H1 (cell line): Measurements from ENCODE around the gene MYL3. TPM values are rescaled to one million over a fixed set of nuclear protein-coding genes. Genes with fewer than 3 reads are reported as not detected.

Experiments
- CTCF ChIA-PET: fragments of 300-600 bp; sonication (Branson Sonifier 250); formaldehyde crosslinking; loops from one replicate; lab custom pipeline; 2021; ENCODE audit not compliant: partially characterized antibody; lab: Charles Lee
- POLR2A ChIA-PET: fragments of 300-600 bp; sonication (Branson Sonifier 250); formaldehyde crosslinking; loops from one replicate; lab custom pipeline; 2021; ENCODE audit warnings: inconsistent platforms; ENCODE audit not compliant: partially characterized antibody; lab: Charles Lee
- DNase-seq, 2 experiments: peaks; one replicate each; pipeline versions ENCODE4 v3.0.0 to v3.0.0-alpha.2; 2010 to 2022; ENCODE audit warnings: low spot score in 2 of 2, low read depth in 1 of 2, mixed read lengths in 1 of 2
- FAIRE-seq: peaks from 2 replicates; lab custom pipeline; 2011; peaks lifted over from hg19 to GRCh38; lab: Jason Lieb, UNC
- H2AFZ ChIP-seq: 2 replicates; pipeline ENCODE4 v1.8.1; 2012; ENCODE audit warnings: low read length, inconsistent platforms
- H2AK5ac ChIP-seq: 2 replicates; pipeline ENCODE4 v1.6.1; 2013; ENCODE audit warnings: low read depth, low read length
- H2BK120ac ChIP-seq: replicated peaks from 2 replicates; pipeline ENCODE3; 2013; ENCODE audit warnings: low read depth, low read length, inconsistent platforms
- H2BK12ac ChIP-seq: 2 replicates; pipeline ENCODE4 v1.6.1; 2013; ENCODE audit warnings: low read depth, low read length
- H2BK15ac ChIP-seq: 2 replicates; pipeline ENCODE4 v1.6.1; 2013; ENCODE audit warnings: low read length
- H2BK20ac ChIP-seq: 2 replicates; pipeline ENCODE4 v1.6.1; 2013; ENCODE audit warnings: low read length
- H2BK5ac ChIP-seq: 2 replicates; pipeline ENCODE4 v1.6.1; 2013; ENCODE audit warnings: low read depth, low read length
- H3K14ac ChIP-seq: 2 replicates; pipeline ENCODE4 v1.6.1; 2013; ENCODE audit warnings: inconsistent platforms; ENCODE audit not compliant: insufficient read length
- H3K18ac ChIP-seq: 2 replicates; pipeline ENCODE4 v1.6.1; 2013; ENCODE audit warnings: low read length; ENCODE audit errors: extremely low read depth
- H3K23ac ChIP-seq: 2 replicates; pipeline ENCODE4 v1.6.1; 2013; ENCODE audit warnings: inconsistent platforms; ENCODE audit not compliant: insufficient read length
- H3K23me2 ChIP-seq: 2 replicates; pipeline ENCODE4 v1.6.1; 2013; ENCODE audit warnings: low read depth, low read length
- H3K27ac ChIP-seq: 2 replicates; pipeline ENCODE4 v1.6.1; 2011; ENCODE audit warnings: low read depth, low read length, inconsistent platforms
- H3K27me3 ChIP-seq, 4 experiments: replicated peaks in 1 of 4; 1 replicate in 1 of 4; 2 replicates in 3 of 4; pipeline versions ENCODE4 v1.6.1 to v1.8.1; 2011 to 2013; ENCODE audit warnings: low read length in 3 of 4, mild to moderate bottlenecking in 3 of 4, inconsistent platforms in 2 of 4, mixed read lengths in 2 of 4, moderate library complexity in 1 of 4; ENCODE audit not compliant: control insufficient read depth in 3 of 4, insufficient read depth in 3 of 4; ENCODE audit errors: extremely low read depth in 1 of 4
- H3K36me3 ChIP-seq, 4 experiments: 2 replicates each; pipeline versions ENCODE4 v1.6.1 to v1.8.1; 2011 to 2013; ENCODE audit warnings: mild to moderate bottlenecking in 4 of 4, low read length in 3 of 4, moderate library complexity in 2 of 4, control low read depth in 1 of 4, inconsistent platforms in 1 of 4; ENCODE audit not compliant: insufficient read depth in 4 of 4, control insufficient read depth in 2 of 4
- H3K4ac ChIP-seq: replicated peaks from 2 replicates; pipeline ENCODE3; 2013; ENCODE audit warnings: low read length, low read depth, mixed read lengths, inconsistent platforms; ENCODE audit not compliant: insufficient read length
- H3K4me1 ChIP-seq, 4 experiments: replicated peaks in 1 of 4; 1 replicate in 1 of 4; 2 replicates in 3 of 4; pipeline versions ENCODE4 v1.6.1 to v1.8.1; 2011 to 2013; ENCODE audit warnings: low read length in 3 of 4, inconsistent platforms in 2 of 4, mixed read lengths in 1 of 4; ENCODE audit not compliant: insufficient read depth in 4 of 4, control insufficient read depth in 3 of 4
- H3K4me2 ChIP-seq, 2 experiments: 2 replicates each; pipeline versions ENCODE4 v1.6.1 to v1.8.1; 2011 to 2013; ENCODE audit warnings: low read depth in 2 of 2, low read length in 2 of 2, control low read depth in 1 of 2, inconsistent platforms in 1 of 2, mild to moderate bottlenecking in 1 of 2; ENCODE audit not compliant: insufficient read depth in 1 of 2
- H3K4me3 ChIP-seq, 4 experiments: fragments of 200-600, 300-600 bp in 1 of 4; sonication (generic), shearing (Covaris generic), sonication (Bioruptor Twin) in 1 of 4; 2 replicates each; pipeline versions ENCODE4 v1.5.1 to v1.8.1; 2011 to 2016; ENCODE audit warnings: low read length in 4 of 4, low read depth in 3 of 4, control low read depth in 2 of 4, inconsistent platforms in 2 of 4, mild to moderate bottlenecking in 2 of 4, mixed read lengths in 1 of 4, moderate library complexity in 1 of 4; ENCODE audit not compliant: insufficient read depth in 2 of 4; ENCODE audit errors: extremely low read depth in 1 of 4
- H3K56ac ChIP-seq: replicated peaks from 2 replicates; pipeline ENCODE3; 2013; ENCODE audit warnings: low read depth, mild to moderate bottlenecking, mixed read lengths, low read length, inconsistent platforms; ENCODE audit not compliant: insufficient read length
- H3K79me1 ChIP-seq: 2 replicates; pipeline ENCODE4 v1.6.1; 2013; ENCODE audit warnings: low read depth, low read length, control low read depth
- H3K79me2 ChIP-seq, 2 experiments: 2 replicates each; pipeline versions ENCODE4 v1.6.1 to v1.8.1; 2012 to 2013; ENCODE audit warnings: low read length in 2 of 2, mild to moderate bottlenecking in 2 of 2, inconsistent platforms in 1 of 2; ENCODE audit not compliant: insufficient read depth in 2 of 2, control insufficient read depth in 1 of 2
- H3K9ac ChIP-seq, 4 experiments: replicated peaks in 1 of 4; 1 replicate in 1 of 4; 2 replicates in 3 of 4; pipeline versions ENCODE4 v1.6.1 to v1.8.1; 2011 to 2013; ENCODE audit warnings: low read depth in 3 of 4, low read length in 3 of 4, control low read depth in 2 of 4, mild to moderate bottlenecking in 2 of 4, moderate library complexity in 2 of 4, inconsistent platforms in 1 of 4; ENCODE audit errors: extremely low read depth in 1 of 4
- H3K9me3 ChIP-seq, 2 experiments: 2 replicates each; pipeline versions ENCODE4 v1.6.1 to v1.8.1; 2012 to 2013; ENCODE audit warnings: mild to moderate bottlenecking in 2 of 2, moderate library complexity in 2 of 2, control low read depth in 1 of 2, inconsistent platforms in 1 of 2, low read depth in 1 of 2, low read length in 1 of 2, mixed read lengths in 1 of 2; ENCODE audit not compliant: insufficient read depth in 2 of 2
- H4K20me1 ChIP-seq, 2 experiments: replicated peaks in 1 of 2; 2 replicates each; pipeline versions ENCODE3 to v1.8.1; 2011 to 2013; ENCODE audit warnings: inconsistent platforms in 2 of 2, low read length in 2 of 2, mild to moderate bottlenecking in 1 of 2; ENCODE audit not compliant: insufficient read depth in 2 of 2, control insufficient read depth in 1 of 2
- H4K5ac ChIP-seq: 2 replicates; pipeline ENCODE4 v1.6.1; 2013; ENCODE audit warnings: low read length, low read depth, mixed read lengths, inconsistent platforms; ENCODE audit not compliant: insufficient read length
- H4K8ac ChIP-seq: 2 replicates; pipeline ENCODE4 v1.8.0; 2013; ENCODE audit warnings: mild to moderate bottlenecking, moderate library complexity, low read length, inconsistent platforms; ENCODE audit not compliant: insufficient read depth; ENCODE audit errors: extremely low read depth
- H4K91ac ChIP-seq: replicated peaks from 2 replicates; pipeline ENCODE3; 2013; ENCODE audit warnings: low read length, mixed read lengths, inconsistent platforms; ENCODE audit not compliant: insufficient read length
- CREB1 ChIP-seq: IDR thresholded peaks from 2 replicates; pipeline ENCODE4 v1.6.1; 2012; ENCODE audit warnings: inconsistent platforms
- GABPA ChIP-seq: IDR thresholded peaks from 2 replicates; pipeline ENCODE4 v1.6.1; 2011; ENCODE audit warnings: mild to moderate bottlenecking, low read length, moderate library complexity, borderline replicate concordance; ENCODE audit not compliant: insufficient read depth
- JUN ChIP-seq: IDR thresholded peaks from 2 replicates; pipeline ENCODE4 v1.6.1; 2011; ENCODE audit warnings: low read depth, mild to moderate bottlenecking, improper control_type of control experiment, low read length
- KDM1A ChIP-seq: fragments of 200-600, 300-600 bp; sonication (generic); IDR thresholded peaks from 2 replicates; pipeline ENCODE4 v1.7.1; 2016; ENCODE audit warnings: mild to moderate bottlenecking, low read length, borderline replicate concordance
- NRF1 ChIP-seq: IDR thresholded peaks from 2 replicates; pipeline ENCODE4 v1.6.1; 2011; ENCODE audit warnings: mild to moderate bottlenecking, low read depth, low read length, improper control_type of control experiment
- RAD21 ChIP-seq, 2 experiments: IDR thresholded peaks in 1 of 2; conservative IDR thresholded peaks in 1 of 2; 2 replicates each; pipeline ENCODE4 v1.6.1; 2011; ENCODE audit warnings: low read depth in 2 of 2, low read length in 2 of 2, improper control_type of control experiment in 1 of 2, inconsistent platforms in 1 of 2, mild to moderate bottlenecking in 1 of 2, moderate library complexity in 1 of 2
- RNF2 ChIP-seq: fragments of 200-900, 300-1000 bp; sonication (generic); IDR thresholded peaks from 2 replicates; pipeline ENCODE4 v1.7.1; 2016; ENCODE audit warnings: borderline replicate concordance, low read depth, mild to moderate bottlenecking, antibody characterized with exemption, low read length; ENCODE audit not compliant: poor library complexity, severe bottlenecking; ENCODE audit errors: missing control alignments
- SIN3A ChIP-seq, 2 experiments: IDR thresholded peaks in 1 of 2; conservative IDR thresholded peaks in 1 of 2; 2 replicates each; pipeline ENCODE4 v1.6.1; 2011 to 2012; ENCODE audit warnings: low read length in 2 of 2, improper control_type of control experiment in 1 of 2, low read depth in 1 of 2, mild to moderate bottlenecking in 1 of 2
- SRF ChIP-seq: IDR thresholded peaks from 2 replicates; pipeline ENCODE4 v1.6.1; 2011; ENCODE audit warnings: mild to moderate bottlenecking, low read depth, low read length, moderate library complexity
- WGBS, 2 experiments: shearing (Covaris generic) in 1 of 2; methylation state at CpG; one replicate each; pipeline versions ENCODE4 v1.1.6 to v1.1.7; 2013 to 2015; ENCODE audit warnings: low lambda C conversion rate in 2 of 2, mixed read lengths in 2 of 2, inconsistent platforms in 1 of 2, low coverage in 1 of 2, missing lambda C conversion rate in 1 of 2; ENCODE audit not compliant: insufficient replicate concordance in 2 of 2, insufficient coverage in 1 of 2, insufficient read length in 1 of 2; ENCODE audit errors: extremely low coverage in 1 of 2, missing lambda C conversion rate in 1 of 2; 5-methylcytosine and 5-hydroxymethylcytosine counted together
- polyA plus RNA-seq, 7 experiments: library from polyadenylated mRNA; depleted of rRNA in 3 of 7; stranded (reverse) in 5 of 7; unstranded in 2 of 7; fragments of >200 nt in 5 of 7; fragments of 200-250 nt in 2 of 7; gene quantifications; 1 replicate in 5 of 7; 2 replicates in 1 of 7; 4 replicates in 1 of 7; pipeline versions ENCODE4 v1.2.1 to v1.2.3, GENCODE V29; 2011 to 2013; ENCODE audit warnings: missing spikeins in 2 of 7, mixed read lengths in 2 of 7
- total RNA-seq: library from RNA; stranded (reverse); fragmentation: NEBNext Ultra II Directional; extraction: Animal tissue kit (Norgen Biotek cat#: 25700); gene quantifications from 2 replicates; pipeline ENCODE4 v1.2.1, GENCODE V29; 2021
- TF ChIP-seq, protein P1 (sequence below): IDR thresholded peaks from 2 replicates; pipeline ENCODE4 v1.6.1; 2011; ENCODE audit warnings: low read length, improper control_type of control experiment

The MYL3 gene
- total and polyA plus RNA-seq, 2 of the 8 experiments (the other 6 are each of a cell fraction or from before 2014, with no cell fraction given), result 0.06 TPM; not detected in 1

GRCh38 chr3:46905661-46906451 is 42.6 kb upstream of the MYL3 start:
- Histone ChIP-seq H3K4ac (no peak overlapping the region), H3K4me2 (no peak overlapping the region), H3K27me3 (no peaks in the 10 kb centered on the region; a peak in 2 of 7 replicates), H4K20me1 (peaks cover 0 to 5% of the 10 kb centered on the region in 2 experiments), H4K5ac (no peak overlapping the region), H2AFZ (no peak overlapping the region), H3K27ac (no peak overlapping the region), H4K91ac (no peak overlapping the region), H3K36me3 (no peaks in the 10 kb centered on the region), H2BK15ac (no peak overlapping the region), H3K79me1 (no peaks in the 10 kb centered on the region; the same call in 1 of the 2 replicates), H2BK12ac (no peak overlapping the region), H2AK5ac (no peak overlapping the region), H3K4me1 (peaks cover 0 to 3% (median 1%) of the 10 kb centered on the region in 4 experiments; a peak in 2 of 7 replicates), H3K4me3 (no peak overlapping the region), H3K9me3 (no peaks in the 10 kb centered on the region), H2BK120ac (no peak overlapping the region), H2BK5ac (no peak overlapping the region), H4K8ac (no peak overlapping the region), H2BK20ac (no peak overlapping the region), H3K23me2 (no peaks in the 10 kb centered on the region; the same call in 1 of the 2 replicates), H3K9ac (no peak overlapping the region), H3K18ac (no peak overlapping the region), H3K56ac (no peak overlapping the region), H3K14ac (no peak overlapping the region), H3K79me2 (no peaks in the 10 kb centered on the region), H3K23ac (no peak overlapping the region)
- CTCF ChIA-PET, result interaction anchor here (0.6 to 2.4 kb wide), 10 partner anchors 8 to 850 kb away, joined by 3 to 8 read pairs (median 4); partner anchors contain the start of gene MYL3
- 86% methylated on average over 11 of the region's 11 CpGs; no CpG with 5 or more reads in 1 of the 2 experiments for WGBS, 2 experiments
- FAIRE-seq (no peak), DNase-seq (no peak)
- POLR2A ChIA-PET, result interaction anchor here (0.9 to 1.0 kb wide), 2 partner anchors 42 to 104 kb away, joined by 3 read pairs; partner anchors contain the start of gene MYL3
- TF ChIP-seq RNF2 (no peak), RAD21 (IDR thresholded peaks at IDR 0.05 in 1 of 2, conservative IDR thresholded peaks at IDR 0.05 in 1 of 2; ENCODE audit: low read depth in 2 of 2, low read length in 2 of 2) (no peak), GABPA (no peak), NRF1 (no peak), CREB1 (no peak), SRF (no peak), SIN3A (conservative IDR thresholded peaks at IDR 0.05 in 1 of 2, IDR thresholded peaks at IDR 0.05 in 1 of 2; ENCODE audit: low read depth in 1 of 2, low read length in 2 of 2) (no peak), JUN (no peak), KDM1A (no peak)
- TF ChIP-seq, protein P1, sequence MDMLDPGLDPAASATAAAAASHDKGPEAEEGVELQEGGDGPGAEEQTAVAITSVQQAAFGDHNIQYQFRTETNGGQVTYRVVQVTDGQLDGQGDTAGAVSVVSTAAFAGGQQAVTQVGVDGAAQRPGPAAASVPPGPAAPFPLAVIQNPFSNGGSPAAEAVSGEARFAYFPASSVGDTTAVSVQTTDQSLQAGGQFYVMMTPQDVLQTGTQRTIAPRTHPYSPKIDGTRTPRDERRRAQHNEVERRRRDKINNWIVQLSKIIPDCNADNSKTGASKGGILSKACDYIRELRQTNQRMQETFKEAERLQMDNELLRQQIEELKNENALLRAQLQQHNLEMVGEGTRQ, result no peak
